HG02870 (cell line): Measurements from ENCODE around the gene CTNNAL1.

Experiments
- ATAC-seq: cut with Tn5 transposase; IDR thresholded peaks from one replicate; pipeline ENCODE4 v1.9.1; 2021; ENCODE audit warnings: mild to moderate bottlenecking, moderate library complexity; ENCODE audit not compliant: unreplicated experiment

Gene CTNNAL1

DNA sequence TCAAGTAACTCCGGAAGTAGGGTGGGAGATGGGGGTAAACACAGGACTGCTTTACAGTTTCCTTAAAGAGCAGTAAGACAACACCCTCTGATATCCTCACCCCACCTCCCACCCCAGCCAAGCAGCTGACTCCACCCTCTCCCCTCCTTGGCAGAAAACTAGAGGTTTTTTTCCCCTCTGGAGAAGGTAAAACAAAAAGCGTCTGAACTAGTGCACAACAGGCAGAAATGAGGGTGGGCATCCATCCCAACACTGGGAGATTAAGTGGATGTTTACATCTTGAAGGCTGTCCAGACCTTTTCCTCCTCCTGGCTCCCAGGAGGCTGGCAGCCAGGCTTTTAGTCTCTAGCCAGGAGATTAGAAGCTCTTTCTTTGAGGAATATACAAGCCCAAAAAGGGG is 13.9 kb upstream of the CTNNAL1 start:
- no peak for ATAC-seq

DNA sequence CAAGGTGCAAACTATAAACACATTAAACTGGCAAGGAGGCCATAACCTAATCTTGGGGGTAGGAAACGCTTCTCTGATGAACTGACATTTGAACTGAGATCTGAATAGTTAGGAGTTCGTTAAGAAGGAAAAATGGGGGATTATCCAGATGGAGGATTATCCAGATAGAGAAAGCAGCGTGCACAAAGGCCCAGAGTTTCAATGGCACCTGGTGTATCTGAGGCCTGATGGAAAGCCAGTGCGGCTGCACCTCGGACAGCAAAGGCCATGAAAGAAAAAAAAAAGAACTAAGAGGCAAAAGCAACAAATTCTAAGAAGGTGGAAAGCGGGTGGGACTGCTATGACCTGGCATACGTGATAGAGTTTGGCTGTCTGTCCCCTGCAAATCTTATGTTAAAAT is 13.0 kb upstream of the CTNNAL1 start:
- no peak for ATAC-seq

DNA sequence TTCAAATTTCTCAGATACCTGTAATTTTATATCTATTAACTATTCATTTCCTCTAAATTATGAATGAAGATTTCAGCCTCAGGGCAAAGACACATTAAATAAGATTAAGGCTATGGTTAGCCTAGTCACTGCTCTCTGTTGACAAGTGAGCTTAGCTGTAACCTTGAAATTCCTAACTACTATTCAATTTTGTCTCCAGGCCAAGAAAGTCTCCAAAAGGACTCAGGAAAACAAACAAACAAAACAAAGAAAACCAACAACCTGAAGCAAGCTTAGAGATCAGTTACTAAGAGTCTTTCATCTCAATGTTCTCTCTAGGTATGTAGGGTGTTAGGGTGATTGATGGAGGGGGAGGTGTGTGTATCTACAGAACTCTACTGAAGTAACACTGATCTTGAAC is 9.6 kb upstream of the CTNNAL1 start:
- no peak for ATAC-seq

DNA sequence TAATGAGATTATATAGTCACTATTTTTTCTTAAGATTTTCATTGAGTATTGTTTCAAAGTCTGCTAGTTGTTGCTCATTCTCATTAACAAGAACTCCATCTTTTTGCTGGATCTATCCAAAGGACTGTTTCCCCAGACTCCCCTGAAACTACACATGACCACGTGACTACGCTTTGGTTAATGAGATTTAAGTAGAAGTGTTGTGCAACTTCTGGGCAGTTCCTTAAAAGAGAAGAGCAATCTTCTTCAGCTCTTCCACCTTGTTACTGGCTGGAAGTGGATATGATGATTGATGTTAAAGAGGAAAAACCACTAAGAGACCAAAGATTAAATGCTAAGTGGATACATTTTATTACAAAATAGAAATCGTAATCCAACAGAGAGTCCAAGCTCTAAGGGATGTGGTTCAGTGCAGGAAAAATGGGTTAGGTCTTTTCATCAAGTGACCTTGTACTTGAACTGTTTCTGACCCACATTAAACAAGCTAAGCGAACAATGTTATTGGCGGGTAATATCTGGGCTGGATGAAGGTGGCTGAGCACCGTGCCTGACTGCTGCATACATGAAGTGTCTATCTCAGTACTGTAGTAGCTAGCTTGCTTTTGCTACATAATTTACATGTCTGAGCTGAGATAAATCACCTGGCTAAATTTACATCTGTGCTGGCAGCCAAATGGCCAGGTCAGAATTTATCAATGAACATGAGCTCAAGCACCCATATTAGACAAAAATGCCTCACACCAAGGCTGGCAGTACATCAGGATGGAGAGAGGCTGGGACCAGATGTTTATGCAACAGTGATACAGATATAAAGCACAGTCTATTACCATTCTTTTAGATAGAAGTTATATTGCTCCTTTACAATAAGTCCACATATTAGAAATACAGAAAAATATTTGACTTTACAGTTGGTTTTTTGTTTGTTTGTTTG is 7.5 kb upstream of the CTNNAL1 start:
- ATAC-seq = no peak

DNA sequence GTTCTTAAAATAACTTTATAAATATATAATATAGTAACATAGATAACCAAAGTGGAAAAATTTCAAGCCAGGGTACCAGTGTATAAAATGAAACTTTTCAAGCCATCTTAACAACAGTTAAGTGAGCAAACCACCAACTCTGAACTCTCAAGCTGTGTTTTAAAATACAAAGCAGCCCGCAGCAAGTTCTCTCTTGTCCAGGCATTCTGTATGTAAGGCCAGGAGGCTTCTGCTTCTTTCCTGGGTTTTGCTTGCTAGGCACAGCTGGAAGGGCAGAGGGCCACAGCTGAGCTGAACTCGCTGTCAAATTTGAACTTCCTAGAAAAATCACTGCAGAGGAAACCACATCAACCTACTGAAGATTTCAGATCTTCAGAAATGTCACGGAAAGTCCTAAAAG is 6.8 kb upstream of the CTNNAL1 start:
- ATAC-seq = no peak

DNA sequence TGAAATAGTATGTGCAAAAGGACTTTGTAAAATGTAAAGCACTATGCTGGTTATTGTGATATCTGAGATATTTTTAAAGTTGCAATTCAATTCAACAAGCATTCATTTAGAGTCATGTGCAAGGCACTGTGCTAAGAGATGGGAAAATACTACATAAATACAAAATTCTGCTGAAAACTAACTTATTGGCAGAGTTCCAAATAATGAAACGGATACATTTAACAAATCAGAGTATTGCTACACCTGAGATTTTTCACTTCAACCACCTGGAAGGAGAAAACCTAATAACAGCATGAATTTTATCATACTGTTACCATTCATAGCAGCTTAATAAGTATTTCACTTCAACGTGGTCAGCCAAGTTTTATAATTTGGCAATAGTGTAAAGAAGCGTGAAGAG is 6.1 kb upstream of the CTNNAL1 start:
- no peak for ATAC-seq

DNA sequence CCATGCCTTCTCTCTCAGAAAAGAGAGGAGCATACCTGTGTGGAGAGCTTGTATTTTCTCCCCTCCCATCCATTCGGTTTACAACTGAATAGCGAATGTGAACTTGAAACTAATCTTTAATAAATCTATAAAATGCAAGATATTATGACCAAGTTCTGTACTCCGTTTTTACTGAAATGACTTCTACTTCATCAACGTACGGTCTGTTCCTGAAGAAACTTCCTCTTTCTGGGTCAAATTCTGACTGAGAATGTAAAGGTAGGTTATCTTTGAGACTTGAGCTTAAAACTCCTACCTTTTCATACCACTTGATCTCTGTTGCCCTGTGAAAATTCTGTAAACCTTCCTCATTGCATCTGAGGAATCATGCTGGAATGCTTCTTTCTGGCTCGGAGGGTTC is 4.2 kb upstream of the CTNNAL1 start:
- peak; percentile 54 for ATAC-seq

DNA sequence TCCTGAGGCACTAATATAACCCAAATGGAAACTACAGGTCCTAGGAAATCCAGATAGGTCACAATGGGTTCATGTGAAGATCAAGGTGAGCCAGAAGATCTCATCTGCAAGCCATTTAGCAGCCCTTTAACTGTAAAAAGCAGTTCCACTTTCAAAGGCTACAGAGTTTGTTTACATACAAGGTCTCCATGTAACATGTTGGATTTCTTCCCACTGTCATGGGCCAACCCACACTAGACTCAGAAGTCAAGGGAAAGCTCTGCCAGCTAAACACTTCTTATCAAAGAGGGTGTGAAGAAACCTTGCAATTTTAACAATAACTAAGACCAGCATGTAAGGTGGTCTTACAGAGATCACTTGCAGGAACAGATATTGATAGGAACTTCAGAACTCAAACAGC is 3.8 kb upstream of the CTNNAL1 start:
- no peak for ATAC-seq

DNA sequence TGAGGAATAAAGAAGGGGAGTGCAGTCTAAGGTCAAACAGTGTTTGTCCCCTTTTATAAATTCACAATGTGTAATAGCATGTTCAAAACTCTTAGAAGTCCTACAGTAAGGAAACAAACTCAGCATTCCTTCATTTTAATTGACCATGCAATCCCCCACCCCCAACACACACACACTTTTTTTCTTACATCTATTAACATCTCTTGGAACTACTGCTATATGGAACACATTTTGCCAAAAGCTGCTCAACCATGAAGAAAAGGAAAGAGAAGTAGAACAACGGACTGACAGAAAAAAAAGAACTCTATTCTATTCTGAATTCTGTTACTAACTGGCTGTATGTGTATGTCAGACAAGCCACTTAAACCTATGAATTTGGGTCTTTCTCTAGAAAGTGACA is 2.8 kb upstream of the CTNNAL1 start:
- no peak for ATAC-seq

DNA sequence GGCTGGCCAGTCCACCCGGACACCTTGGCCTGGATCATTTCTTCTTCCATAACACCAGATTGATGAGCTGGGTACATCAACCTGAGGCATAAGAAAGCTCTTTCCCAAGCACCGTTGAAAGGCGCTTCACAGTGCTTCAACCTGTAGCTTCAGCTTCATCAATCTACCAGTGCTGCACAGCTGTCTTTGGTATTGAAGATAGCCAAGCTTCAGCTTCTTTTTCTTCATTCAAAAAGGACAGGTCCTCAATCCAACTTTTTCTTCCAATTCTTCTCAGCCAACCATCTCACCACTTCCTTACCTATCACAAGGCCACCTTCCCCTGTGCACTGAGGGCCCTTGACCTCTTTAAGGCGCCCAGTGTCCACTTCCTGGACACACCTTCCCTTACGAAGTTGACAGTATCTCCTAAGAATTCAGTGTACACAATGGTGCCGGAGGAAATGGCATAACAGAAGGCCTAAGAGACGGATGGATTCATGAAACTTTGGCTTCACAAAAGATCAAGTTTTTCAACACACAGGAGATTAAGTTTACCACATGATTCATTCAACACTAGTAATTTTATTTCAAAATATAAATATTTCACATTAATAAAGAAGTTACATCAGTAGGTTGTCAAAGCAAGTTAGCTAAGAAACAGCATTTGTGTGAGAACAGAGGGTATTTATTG is 1.4 kb upstream of the CTNNAL1 start:
- ATAC-seq = no peak

DNA sequence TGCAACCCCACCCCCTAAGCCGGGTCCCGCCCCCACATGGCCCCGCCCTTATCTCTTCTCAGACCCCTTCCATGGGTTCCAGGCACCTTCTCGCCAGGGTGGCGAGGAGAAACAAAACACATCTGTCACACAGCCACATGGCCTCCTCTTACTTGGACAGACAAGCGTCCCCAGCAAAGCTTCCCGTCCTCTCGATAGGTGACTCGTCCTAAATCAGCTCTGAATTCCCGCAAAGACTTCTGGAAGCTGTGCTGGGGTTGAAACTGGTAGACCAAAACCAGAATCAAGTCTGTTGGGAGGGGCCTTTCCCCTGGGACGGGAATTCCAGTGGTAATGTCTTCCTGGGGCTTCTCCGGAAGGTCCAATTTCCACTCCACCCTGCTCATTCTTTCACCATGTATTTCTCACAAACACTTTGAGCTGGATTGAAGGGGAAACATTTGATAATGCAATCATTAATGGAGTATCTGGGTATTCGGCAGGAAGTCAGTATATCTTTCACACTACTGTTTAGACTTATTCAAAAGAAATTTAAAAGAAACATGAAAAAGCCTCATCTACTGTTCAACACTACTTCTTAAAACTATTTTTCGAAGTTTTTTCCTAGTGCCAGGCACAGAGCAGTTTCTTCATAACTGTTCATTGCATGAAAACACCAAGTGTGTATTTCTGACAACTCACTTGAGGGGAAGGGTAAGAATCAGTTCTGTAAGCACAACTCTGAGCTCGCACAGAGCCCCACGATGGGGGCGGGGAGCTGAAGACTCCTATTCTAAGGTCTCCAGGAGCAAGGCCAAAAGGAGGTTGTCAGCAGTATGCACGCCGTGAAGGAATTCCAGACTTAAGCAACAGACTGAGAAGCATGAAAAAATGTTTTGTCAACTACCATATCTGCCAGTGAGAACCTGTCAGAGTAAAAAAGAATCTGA is 644 bp upstream of the CTNNAL1 start:
- ATAC-seq = no peak

DNA sequence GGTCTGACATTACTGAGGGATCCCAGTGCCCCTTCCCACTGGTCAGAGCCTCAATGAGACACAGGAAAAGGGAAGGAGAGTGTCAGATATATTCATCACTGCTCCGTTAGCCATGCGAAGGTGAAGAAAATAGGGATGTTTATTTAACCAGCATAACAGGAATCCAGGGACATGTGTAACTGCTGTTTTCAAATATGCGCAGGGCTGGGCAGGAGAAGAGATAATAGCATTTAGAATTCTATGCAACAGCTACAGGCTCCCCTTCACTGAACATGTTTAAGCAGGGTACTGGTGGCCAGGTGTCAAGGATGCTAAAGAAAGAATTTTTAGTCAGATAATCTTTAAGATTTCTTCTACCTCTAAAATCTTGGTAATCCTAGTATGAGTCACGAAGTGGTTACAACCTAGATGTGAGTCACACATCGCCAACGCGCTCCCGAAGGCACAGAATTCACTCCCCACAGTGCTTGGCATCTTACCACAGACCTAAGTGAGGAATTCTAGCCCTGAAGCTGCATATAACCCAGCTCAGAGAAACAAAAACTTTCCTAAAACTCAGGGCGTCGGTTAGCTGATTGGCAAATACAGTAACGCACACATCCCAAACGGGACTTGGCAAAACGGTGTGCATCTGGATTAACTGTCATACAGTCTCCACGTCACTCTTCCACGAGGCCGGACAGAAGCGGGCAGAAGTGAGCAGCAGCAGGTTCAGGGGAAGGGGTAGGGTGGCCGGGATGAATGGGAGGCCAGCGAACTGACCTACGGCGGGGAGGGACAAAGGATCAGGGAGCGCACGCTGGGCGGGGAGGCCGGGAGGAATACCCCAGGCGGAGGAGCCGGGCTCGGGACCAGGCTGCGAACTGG is 1.1 kb downstream of the CTNNAL1 start:
- peak; percentile 40 for ATAC-seq

DNA sequence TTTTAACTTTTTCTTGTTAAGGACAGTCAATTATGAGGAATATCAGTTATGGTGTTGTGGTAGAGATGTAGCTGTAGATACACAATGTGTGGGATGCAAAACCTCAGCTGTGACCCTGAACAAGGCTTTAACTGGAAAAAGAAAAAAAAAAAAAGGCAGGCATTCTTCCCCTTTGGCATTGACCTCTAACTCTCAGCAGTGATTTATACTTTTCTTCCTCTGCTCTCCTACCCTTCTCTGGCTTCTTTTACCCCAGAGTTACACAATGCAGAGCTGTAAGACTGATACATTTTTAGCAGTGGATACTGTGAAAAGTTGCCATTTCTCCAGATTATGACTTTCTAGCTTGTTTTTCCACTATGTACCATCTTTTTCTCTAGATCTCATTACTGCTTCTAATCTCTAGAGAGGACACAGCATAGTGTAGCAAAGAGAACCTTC is 2.0 kb downstream of the CTNNAL1 start:
- ATAC-seq = no peak

DNA sequence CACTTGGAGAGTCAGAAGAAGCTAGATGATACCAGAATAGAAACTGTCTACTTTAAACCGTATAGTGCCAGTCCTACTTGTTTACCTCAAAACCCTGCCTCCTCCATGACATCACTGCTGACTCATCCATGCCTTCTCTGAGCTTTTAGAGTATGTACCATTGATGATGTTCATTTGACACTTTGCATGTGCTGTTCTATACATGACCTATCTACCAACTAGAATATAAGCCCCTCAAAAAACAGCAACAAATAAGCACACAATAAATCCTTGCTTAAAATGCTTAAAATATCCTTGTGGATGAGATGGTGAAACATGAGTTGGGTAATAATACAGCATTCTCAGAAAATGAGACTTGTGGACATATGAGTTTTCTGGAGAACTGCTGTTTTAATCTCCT is 2.6 kb downstream of the CTNNAL1 start:
- peak; percentile 32 for ATAC-seq

DNA sequence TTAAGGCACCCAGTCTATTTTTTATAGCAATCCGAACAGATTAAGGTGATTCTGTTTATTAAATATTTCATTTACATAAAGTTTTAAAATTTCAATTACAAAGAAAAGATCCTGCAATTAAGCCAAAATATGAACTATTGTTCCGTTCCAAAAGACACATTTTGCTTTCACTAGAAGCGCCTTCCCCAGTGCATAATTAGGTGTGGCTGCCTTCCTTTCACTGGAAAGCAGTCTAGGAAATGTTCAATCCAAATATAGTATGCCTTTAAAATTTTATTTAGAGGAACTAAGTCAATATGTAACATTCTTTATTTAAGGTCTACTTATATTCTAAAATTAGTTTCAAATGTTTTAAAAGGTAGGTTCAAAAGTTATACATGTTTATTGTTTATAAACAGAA is 7.6 kb downstream of the CTNNAL1 start:
- ATAC-seq = no peak

DNA sequence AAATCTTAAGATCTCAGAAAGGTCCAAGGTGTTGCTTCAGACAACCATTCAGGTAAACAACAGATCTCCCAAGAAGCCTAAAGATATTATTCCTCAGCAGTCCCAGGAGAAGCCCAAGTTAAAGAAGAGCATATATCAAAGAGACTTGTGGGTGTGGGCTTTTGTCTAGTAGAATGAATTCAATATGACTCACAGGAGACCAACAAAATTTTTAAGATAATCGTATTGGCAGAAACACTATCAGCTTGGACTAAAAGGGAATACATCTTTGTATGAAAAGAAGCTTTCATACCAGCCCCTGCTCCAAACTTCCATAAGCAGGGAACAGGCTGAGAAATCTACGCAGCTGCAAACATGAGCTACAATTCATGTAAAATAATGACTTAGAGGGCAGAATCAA is 10.2 kb downstream of the CTNNAL1 start:
- no peak for ATAC-seq

DNA sequence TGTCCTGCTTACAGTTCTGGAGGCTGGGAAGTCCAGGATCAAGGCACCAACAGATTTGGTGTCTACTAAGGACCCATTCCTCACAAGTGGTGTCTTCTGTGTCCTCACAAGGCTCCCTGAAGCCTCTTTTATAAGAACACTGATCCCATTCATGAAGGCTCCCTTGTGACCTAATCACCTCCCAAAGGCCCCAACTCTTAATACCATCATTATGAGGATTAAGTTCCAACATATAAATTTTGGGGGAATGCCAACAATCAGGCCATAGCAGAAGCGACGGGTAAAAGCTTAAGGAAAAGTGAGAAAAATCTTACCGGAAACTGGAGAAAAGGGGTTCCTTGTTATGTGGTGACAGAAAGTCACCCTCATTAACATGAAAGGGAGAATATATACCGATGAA is 11.2 kb downstream of the CTNNAL1 start:
- ATAC-seq = no peak

DNA sequence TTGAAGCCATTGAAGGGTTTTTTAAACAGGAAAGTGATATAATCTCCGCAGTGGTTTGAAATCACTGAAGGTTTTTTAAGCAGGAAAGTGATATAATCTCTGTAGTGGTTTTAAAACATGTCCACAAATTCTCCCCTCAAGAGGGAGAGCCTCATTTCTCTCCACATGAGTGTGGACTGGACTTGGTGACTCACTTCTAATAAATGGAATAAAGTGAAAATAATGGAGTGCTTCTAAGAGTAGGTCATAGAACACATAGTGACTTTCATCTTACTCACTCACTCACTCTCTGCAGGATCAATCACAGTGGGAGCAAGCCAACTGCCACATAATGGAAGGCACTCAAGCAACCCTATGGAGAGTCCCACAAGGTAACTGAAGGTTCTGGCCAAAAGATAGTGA is 12.0 kb downstream of the CTNNAL1 start:
- ATAC-seq = no peak

DNA sequence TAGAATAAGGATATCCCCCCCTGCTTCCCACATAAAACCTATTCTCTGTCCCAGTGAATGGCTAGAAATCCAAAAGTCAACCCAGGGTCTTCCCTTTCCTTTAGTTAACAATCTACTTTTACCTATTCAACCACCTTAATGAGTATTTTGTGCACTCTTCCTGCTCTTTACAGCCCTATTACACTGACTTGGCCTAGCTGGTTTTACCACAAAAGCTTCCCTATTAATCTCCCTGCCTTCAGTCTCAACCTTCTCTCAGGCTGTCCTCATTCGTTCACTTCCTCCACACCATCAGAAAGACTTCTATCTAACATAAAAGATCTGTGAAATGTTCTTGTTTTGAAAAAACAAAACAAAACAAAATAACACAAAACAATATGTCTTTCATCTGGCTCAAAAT is 16.2 kb downstream of the CTNNAL1 start:
- no peak for ATAC-seq

DNA sequence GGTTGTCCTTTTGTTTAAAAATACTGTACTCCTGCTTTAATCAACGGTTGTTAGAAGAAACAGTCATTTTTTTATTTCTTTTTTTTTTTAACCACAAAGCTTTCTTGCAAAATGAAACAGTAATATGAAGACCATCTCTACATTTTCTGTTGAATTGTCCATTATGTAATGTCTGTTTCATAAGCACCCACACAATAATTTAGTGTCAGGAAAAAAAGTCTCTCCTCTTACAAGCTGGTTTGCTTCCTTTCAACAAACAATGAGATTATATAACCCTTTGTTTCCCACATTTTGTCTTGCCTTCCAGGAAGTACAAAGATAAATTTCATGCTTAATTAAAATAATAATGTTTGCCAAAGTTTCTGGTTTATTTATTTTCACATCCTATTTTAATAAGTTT is 16.7 kb downstream of the CTNNAL1 start:
- no peak for ATAC-seq
